GM18511 (cell line): ENCODE results near the gene LIG1.

Experiments
- ATAC-seq: cut with Tn5 transposase; IDR thresholded peaks from one replicate; pipeline ENCODE4 v1.9.1; 2021; ENCODE audit warnings: mild to moderate bottlenecking, moderate library complexity; ENCODE audit not compliant: unreplicated experiment

The LIG1 gene

DNA sequence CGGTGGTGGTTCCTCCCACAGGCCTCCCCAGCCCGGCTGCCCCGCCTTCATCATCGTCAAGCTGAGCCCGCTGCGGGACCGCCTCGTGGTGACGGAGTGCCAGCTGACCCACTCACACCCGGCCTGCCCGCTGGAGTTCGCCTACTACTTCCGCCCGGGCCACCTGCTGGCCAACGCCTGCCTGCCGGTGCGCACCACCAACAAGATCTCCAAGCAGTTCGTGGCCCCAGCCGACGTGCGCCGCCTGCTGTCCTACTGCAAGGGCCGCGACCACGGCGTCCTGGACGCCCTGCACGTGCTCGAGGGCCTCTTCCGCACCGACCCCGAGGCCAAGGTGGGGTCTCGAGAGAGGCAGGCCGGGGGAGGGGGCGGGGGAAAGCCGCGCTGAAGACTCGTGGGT, 12.3 kb upstream of the LIG1 start:
- no peak for ATAC-seq

- ATAC-seq, result no peak
Observed at GRCh38 chr19:48181505-48181904, 11.4 kb upstream of the LIG1 start.

GRCh38 chr19:48176226-48176625, 6.1 kb upstream of the LIG1 start:
- no peak for ATAC-seq

DNA sequence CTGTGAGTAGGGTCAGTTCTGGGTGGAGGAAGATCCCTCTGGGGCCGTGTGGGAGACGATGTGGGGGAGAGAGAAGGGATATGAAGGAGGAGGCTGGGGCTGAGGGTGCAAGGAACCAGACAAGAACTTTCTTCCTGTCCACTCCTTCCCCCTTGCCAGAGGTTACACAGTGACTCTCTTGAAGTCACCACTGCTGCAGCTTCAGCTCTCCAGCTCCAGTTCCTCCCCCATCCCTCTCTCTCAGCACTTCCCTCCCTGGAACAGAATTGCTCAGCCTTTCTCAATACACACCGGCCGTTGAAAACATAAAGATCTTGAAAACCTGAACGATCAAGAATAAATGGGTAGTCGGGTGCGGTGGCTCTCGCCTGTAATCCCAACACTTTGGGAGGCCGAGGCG, 5.4 kb upstream of the LIG1 start:
- ATAC-seq, result no peak

- ATAC-seq, result no peak
Observed at GRCh38 chr19:48174445-48175030, 4.4 kb upstream of the LIG1 start.

- ATAC-seq, result no peak
Observed at GRCh38 chr19:48171710-48172109, 1.6 kb upstream of the LIG1 start.

GRCh38 chr19:48170817-48171347, 738 bp upstream of the LIG1 start:
- ATAC-seq, result peak; percentile 7

DNA sequence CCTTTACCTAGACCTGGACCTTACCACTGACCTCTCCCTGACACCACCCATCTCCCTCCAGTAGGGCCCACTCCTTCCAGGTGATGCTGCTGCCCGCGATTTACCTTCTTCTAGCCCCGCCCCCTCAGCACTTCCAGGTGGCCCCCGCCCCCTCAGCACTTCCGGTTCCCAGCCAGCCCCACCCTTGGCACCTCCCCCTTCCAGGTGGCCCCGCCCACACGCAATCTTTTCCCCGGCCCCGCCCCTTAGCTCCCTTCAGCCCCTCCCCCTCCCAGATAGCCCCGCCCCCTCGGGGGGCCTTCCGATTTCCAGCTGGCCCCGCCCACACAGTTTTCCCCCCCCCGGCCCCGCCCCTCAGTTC, 586 bp downstream of the LIG1 start:
- no peak for ATAC-seq

DNA sequence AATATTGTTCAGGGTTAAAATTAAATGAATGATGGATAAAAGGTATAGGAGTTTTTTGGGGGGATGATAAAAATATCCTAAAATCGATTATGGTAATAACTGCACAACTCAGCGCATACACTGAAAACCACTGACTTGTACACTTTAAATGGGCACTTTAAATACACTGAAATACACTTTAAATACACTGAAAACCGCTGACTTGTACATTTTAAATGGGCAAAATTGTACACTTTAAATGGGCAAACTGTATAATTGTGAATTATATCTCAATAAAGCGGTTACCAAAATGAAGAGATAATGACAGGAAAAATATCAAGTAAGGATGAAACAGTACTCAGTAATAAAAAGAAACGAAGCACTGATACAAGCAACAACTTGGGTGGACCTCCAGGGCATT, 1.5 kb downstream of the LIG1 start:
- ATAC-seq, result no peak

DNA sequence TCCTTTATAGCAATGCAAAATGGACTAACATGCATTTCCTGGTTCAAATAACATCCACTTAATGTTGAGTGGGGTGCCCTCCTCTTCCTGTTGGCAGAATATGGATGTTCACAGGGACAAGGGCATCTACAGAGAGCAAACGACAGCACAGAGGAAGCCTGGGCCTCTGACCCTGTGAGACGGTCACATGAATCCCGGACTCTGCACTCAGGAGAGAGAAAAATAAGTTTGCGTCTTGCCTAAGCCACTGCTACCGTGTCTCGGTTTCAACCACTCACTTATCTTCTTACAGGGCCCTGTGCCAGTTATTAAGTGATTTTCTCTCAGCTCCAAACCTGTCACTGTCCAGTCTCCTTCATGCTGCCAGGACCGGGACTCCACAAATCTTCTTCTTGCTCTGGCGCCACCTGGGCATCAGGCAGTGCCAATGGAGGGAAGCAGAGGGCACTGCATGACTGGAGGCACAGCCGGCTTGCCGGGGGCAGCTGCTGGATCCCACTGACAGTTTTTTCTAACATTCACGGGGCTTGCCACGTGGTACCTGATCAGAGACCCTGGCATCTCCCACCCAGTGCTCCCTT, 11.8 kb downstream of the LIG1 start:
- no peak for ATAC-seq

- no peak for ATAC-seq
Observed at GRCh38 chr19:48154003-48154402, 16.1 kb downstream of the LIG1 start.

DNA sequence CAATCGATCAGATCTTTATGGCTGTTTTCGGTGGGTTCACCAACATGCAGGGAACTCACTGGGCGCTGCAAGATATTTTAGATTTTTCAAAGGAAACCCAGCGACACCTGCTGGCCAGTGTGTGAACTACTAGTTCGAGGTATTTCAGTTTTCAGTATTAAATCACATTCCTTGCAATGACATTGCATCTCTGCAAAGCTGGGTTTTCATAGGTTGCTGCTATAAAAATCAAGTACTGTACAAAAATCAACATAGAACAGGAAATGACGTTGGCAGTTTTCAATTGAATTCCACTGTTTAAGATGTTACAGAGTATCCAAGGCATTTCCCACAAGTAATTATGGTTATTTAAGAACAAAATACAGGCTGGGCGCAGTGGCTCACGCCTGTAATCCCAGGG, 17.6 kb downstream of the LIG1 start:
- ATAC-seq, result no peak

- no peak for ATAC-seq
Observed at GRCh38 chr19:48149430-48149829, 20.7 kb downstream of the LIG1 start.

- no peak for ATAC-seq
Observed at GRCh38 chr19:48148576-48148975, 21.6 kb downstream of the LIG1 start.

DNA sequence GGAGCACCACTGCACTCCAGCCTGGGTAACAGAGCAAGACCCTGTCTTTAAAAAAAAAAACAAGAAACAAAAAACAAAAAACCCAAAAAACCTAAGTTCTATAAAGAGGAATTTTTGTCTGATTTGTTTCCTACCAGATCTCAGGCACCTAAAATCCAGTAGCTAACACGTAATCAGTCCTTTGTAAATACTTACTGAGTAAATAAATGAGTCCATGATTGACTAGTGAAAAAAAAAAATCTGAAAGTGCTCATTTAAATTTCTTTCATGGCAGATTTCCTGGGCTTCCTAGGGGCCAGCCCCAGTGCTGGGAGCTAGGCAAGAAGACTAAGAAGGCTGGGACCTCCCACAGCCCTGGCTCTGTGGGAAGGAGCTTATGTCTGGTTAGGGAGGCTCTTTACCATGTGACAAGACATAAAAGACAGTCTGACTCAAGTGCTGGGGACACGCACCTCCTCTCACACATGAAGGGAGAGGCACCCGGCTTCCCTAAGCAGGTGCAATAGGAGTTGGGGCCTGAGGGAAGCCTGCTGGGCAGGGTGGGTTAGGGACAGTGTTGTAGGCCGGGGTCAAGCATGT, 22.5 kb downstream of the LIG1 start:
- no peak for ATAC-seq

- no peak for ATAC-seq
Observed at GRCh38 chr19:48139053-48139452, 31.1 kb downstream of the LIG1 start.

GRCh38 chr19:48137411-48137810, 32.7 kb downstream of the LIG1 start:
- no peak for ATAC-seq

GRCh38 chr19:48136547-48136946, 33.6 kb downstream of the LIG1 start:
- ATAC-seq, result no peak

- ATAC-seq, result no peak
Observed at GRCh38 chr19:48135411-48135810, 34.7 kb downstream of the LIG1 start.

DNA sequence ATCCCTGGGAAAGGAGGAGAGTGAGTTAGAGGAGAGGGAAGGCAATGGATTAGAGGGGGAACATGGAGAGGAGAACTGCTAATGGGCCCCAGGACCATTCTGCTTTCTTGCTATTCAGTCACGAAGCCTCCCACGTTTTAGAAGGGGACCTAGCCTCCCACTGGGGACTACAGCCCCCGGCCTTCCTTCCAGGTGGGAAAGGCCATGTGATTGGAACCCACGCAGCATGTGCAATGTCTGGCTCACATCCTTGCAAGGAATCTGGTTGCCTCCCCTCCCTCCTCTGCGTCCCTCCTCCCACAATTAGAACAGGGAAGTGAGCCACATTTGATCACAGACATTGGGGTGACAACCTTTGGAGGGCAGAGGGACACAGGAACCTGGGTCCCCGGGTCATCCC, 37.0 kb downstream of the LIG1 start:
- ATAC-seq, result no peak

GRCh38 chr19:48127561-48127960, 42.6 kb downstream of the LIG1 start:
- no peak for ATAC-seq

DNA sequence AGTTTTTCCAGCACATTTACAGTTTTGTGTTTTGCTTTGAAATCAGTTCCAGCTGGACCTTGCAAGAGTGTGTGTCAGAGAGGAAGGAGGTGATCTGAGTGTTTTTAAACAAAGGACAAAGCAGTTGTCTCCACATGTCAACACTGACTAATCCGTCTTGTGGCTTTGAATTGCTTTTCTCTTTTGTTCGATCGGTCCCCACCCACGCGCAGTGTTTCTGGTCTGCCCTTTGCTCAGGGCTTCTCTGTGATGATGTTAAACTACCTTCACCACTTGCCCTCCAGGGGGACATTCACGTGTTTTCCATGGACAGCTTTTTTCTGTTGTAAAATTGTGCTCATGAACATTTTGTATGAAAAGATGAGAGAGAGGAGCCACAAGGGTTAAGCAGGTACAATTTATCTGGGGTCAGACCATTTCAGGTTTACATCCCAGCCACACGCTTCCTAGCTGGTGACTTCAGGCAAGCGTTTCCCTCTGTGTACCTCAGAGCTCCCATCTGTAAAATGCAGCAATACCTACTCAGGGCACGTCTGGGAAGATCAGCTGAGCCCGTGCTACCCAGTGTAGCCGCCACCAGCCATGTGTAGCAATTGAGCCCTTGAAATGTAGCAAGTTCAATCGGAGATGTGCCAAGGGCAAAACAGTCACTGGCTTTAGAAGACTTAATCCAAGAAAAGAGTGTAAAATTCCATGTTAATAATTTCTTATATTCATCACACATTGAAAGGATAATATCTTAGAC, 46.1 kb downstream of the LIG1 start:
- no peak for ATAC-seq
